WTC11 (cell line): ENCODE data around the gene MEOX2. TPM values are rescaled to one million over a fixed set of nuclear protein-coding genes. Genes with fewer than 3 reads are reported as not detected.

Experiments
- ATAC-seq: fragments of 200-7000 bp; cut with Tn5 transposase; 2 replicates; pipeline ENCODE4 v1.10.0; 2021; ENCODE audit warnings: mild to moderate bottlenecking, moderate library complexity
- CTCF ChIA-PET: fragments of 300-600 bp; sonication (Branson Sonifier 250); formaldehyde crosslinking; loops from one replicate; lab custom pipeline; 2021; ENCODE audit warnings: antibody characterized with exemption; lab: Charles Lee
- POLR2A ChIA-PET: fragments of 350-600 bp; sonication (Branson Sonifier 250); formaldehyde crosslinking; loops from one replicate; lab custom pipeline; 2021; ENCODE audit warnings: antibody characterized with exemption; lab: Charles Lee
- DNase-seq: peaks from one replicate; pipeline ENCODE4 v3.0.0; 2021; ENCODE audit warnings: low spot score
- H3K27ac Mint-ChIP-seq: 2 replicates; pipeline ENCODE4 v1.8.0; 2021; ENCODE audit warnings: mixed read lengths
- H3K27me3 Mint-ChIP-seq: 2 replicates; pipeline ENCODE4 v1.8.0; 2021; ENCODE audit warnings: low read depth, mild to moderate bottlenecking, moderate library complexity, mixed read lengths
- H3K36me3 Mint-ChIP-seq: 2 replicates; pipeline ENCODE4 v1.8.0; 2021; ENCODE audit warnings: mixed read lengths
- H3K4me1 Mint-ChIP-seq: 2 replicates; pipeline ENCODE4 v1.8.0; 2022; ENCODE audit warnings: mixed read lengths
- H3K4me3 Mint-ChIP-seq: 2 replicates; pipeline ENCODE4 v1.8.0; 2021; ENCODE audit warnings: mild to moderate bottlenecking, moderate library complexity, mixed read lengths
- H3K9me3 Mint-ChIP-seq: 2 replicates; pipeline ENCODE4 v1.8.0; 2021; ENCODE audit warnings: mixed read lengths
- ETV6 ChIP-seq: sonication (generic); formaldehyde crosslinking; IDR thresholded peaks from 2 replicates; pipeline ENCODE4 v1.8.1; 2022; ENCODE audit warnings: mild to moderate bottlenecking, missing genetic modification reagents
- FOXJ3 ChIP-seq: sonication (generic); formaldehyde crosslinking; IDR thresholded peaks from 2 replicates; pipeline ENCODE4 v1.9.0; 2021; ENCODE audit warnings: missing genetic modification reagents, mild to moderate bottlenecking, borderline replicate concordance
- FOXK1 ChIP-seq: sonication (generic); formaldehyde crosslinking; IDR thresholded peaks from 2 replicates; pipeline ENCODE4 v1.8.0; 2022; ENCODE audit warnings: mild to moderate bottlenecking, moderate library complexity, missing genetic modification reagents
- FOXP4 ChIP-seq: sonication (generic); formaldehyde crosslinking; IDR thresholded peaks from 2 replicates; pipeline ENCODE4 v1.8.0; 2022; ENCODE audit warnings: mild to moderate bottlenecking, missing genetic modification reagents
- HMGA2 ChIP-seq: fragments of 250-450 bp; sonication (Bioruptor Pico); IDR thresholded peaks from 2 replicates; pipeline ENCODE4 v1.4.0; 2021; ENCODE audit warnings: mild to moderate bottlenecking, moderate library complexity
- IRF1 ChIP-seq: sonication (generic); formaldehyde crosslinking; IDR thresholded peaks from 2 replicates; pipeline ENCODE4 v1.8.0; 2023; ENCODE audit warnings: missing genetic modification reagents
- JUN ChIP-seq: sonication (generic); formaldehyde crosslinking; IDR thresholded peaks from 2 replicates; pipeline ENCODE4 v1.8.0; 2023; ENCODE audit warnings: mild to moderate bottlenecking, missing genetic modification reagents
- MLX ChIP-seq: sonication (generic); formaldehyde crosslinking; IDR thresholded peaks from 2 replicates; pipeline ENCODE4 v1.8.1; 2023; ENCODE audit warnings: mild to moderate bottlenecking, missing genetic modification reagents, moderate library complexity
- MXD4 ChIP-seq: fragments of 250-450 bp; sonication (Bioruptor Pico); IDR thresholded peaks from 2 replicates; pipeline ENCODE4 v1.8.0; 2021; ENCODE audit warnings: mild to moderate bottlenecking, moderate library complexity, borderline replicate concordance
- NFE2L1 ChIP-seq: sonication (generic); formaldehyde crosslinking; IDR thresholded peaks from 2 replicates; pipeline ENCODE4 v1.8.1; 2023; ENCODE audit warnings: missing genetic modification reagents
- NR2C2 ChIP-seq: sonication (generic); formaldehyde crosslinking; IDR thresholded peaks from 2 replicates; pipeline ENCODE4 v1.8.0; 2022; ENCODE audit warnings: mild to moderate bottlenecking, missing genetic modification reagents
- PRRX2 ChIP-seq: fragments of 250-450 bp; sonication (Bioruptor Pico); IDR thresholded peaks from 2 replicates; pipeline ENCODE4 v1.8.0; 2021; ENCODE audit warnings: mild to moderate bottlenecking
- RELA ChIP-seq: sonication (generic); formaldehyde crosslinking; IDR thresholded peaks from 2 replicates; pipeline ENCODE4 v1.8.1; 2022; ENCODE audit warnings: missing genetic modification reagents, mild to moderate bottlenecking, borderline replicate concordance
- TEAD4 ChIP-seq: sonication (generic); formaldehyde crosslinking; IDR thresholded peaks from 2 replicates; pipeline ENCODE4 v1.8.0; 2022; ENCODE audit warnings: mild to moderate bottlenecking, missing genetic modification reagents
- USF2 ChIP-seq: sonication (generic); formaldehyde crosslinking; IDR thresholded peaks from 2 replicates; pipeline ENCODE4 v1.8.1; 2023; ENCODE audit warnings: mild to moderate bottlenecking, missing genetic modification reagents, moderate library complexity
- ZNF121 ChIP-seq: sonication (generic); formaldehyde crosslinking; IDR thresholded peaks from 2 replicates; pipeline ENCODE4 v1.8.0; 2023; ENCODE audit warnings: missing genetic modification reagents
- ZNF138 ChIP-seq: sonication (generic); formaldehyde crosslinking; conservative IDR thresholded peaks from 2 replicates; pipeline ENCODE4 v1.8.1; 2022; ENCODE audit warnings: mild to moderate bottlenecking, moderate library complexity, missing genetic modification reagents
- ZNF317 ChIP-seq: sonication (generic); formaldehyde crosslinking; IDR thresholded peaks from 2 replicates; pipeline ENCODE4 v1.8.1; 2023; ENCODE audit warnings: low read depth, mild to moderate bottlenecking, moderate library complexity, missing genetic modification reagents, borderline replicate concordance
- ZNF416 ChIP-seq: fragments of 250-450 bp; sonication (Bioruptor Pico); IDR thresholded peaks from 2 replicates; pipeline ENCODE4 v1.9.0; 2021; ENCODE audit warnings: mild to moderate bottlenecking, inconsistent platforms
- total RNA-seq: library from RNA; stranded (reverse); gene quantifications from 3 replicates; pipeline ENCODE4 v1.2.3, GENCODE V29; 2021
- TF ChIP-seq, protein P1 (sequence below): sonication (generic); formaldehyde crosslinking; IDR thresholded peaks from 2 replicates; pipeline ENCODE4 v1.8.1; 2022; ENCODE audit warnings: mild to moderate bottlenecking, moderate library complexity, missing genetic modification reagents
- TF ChIP-seq, protein P2 (sequence below): sonication (generic); formaldehyde crosslinking; IDR thresholded peaks from 2 replicates; pipeline ENCODE4 v1.8.1; 2023; ENCODE audit warnings: mild to moderate bottlenecking, missing genetic modification reagents
- TF ChIP-seq, protein P3 (sequence below): fragments of 250-450 bp; sonication (Bioruptor Pico); IDR thresholded peaks from 2 replicates; pipeline ENCODE4 v1.8.0; 2021; ENCODE audit warnings: mild to moderate bottlenecking
- TF ChIP-seq, protein P4 (sequence below): sonication (generic); formaldehyde crosslinking; IDR thresholded peaks from 2 replicates; pipeline ENCODE4 v1.8.0; 2022; ENCODE audit warnings: mild to moderate bottlenecking, missing genetic modification reagents

The MEOX2 gene
- total RNA-seq, 1 experiment from 2014 or later: 0.07 TPM

GRCh38 chr7:15682111-15682510 lies 4.4 kb downstream of the MEOX2 start (continued):
- TF ChIP-seq, protein P1, sequence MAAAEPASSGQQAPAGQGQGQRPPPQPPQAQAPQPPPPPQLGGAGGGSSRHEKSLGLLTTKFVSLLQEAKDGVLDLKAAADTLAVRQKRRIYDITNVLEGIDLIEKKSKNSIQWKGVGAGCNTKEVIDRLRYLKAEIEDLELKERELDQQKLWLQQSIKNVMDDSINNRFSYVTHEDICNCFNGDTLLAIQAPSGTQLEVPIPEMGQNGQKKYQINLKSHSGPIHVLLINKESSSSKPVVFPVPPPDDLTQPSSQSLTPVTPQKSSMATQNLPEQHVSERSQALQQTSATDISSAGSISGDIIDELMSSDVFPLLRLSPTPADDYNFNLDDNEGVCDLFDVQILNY: no peak
- TF ChIP-seq, all 79 proteins: peak for 0

DNA sequence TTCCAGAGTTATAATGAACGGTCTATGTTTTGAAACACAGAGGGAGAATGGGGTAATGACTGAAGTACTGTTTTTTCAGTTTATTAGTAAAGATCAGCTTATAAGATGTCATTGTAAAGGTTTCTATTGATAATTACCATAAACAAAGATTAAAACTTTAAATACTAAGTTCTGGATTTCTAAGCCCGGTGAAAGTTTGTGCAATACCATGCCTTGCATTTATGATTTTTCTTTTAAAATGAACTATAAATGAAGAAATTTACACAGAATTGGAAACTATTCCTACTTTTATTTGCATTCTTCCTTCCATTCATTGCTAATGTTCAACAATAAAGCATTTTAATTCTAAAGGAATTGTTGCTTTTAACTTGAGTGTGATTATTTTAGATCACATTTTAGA lies 4.9 kb downstream of the MEOX2 start:
- ChIA-PET POLR2A (no interaction called here), CTCF (no interaction called here)
- no peak overlapping the region for H3K27ac Mint-ChIP-seq
- no peak for DNase-seq
- ATAC-seq: no peak
- TF ChIP-seq ZNF317 (CRISPR knock-in tag) (no peak), FOXK1 (CRISPR knock-in tag) (no peak), RELA (CRISPR knock-in tag) (no peak), ZNF416 (no peak), ZNF121 (CRISPR knock-in tag) (no peak), NFE2L1 (no peak), ZNF138 (CRISPR knock-in tag) (no peak), MLX (CRISPR knock-in tag) (no peak), IRF1 (CRISPR knock-in tag) (no peak), HMGA2 (CRISPR knock-in tag) (no peak), MXD4 (CRISPR knock-in tag) (no peak), FOXP4 (no peak), ETV6 (no peak), TEAD4 (no peak), NR2C2 (CRISPR knock-in tag) (no peak)
- TF ChIP-seq, protein P2, sequence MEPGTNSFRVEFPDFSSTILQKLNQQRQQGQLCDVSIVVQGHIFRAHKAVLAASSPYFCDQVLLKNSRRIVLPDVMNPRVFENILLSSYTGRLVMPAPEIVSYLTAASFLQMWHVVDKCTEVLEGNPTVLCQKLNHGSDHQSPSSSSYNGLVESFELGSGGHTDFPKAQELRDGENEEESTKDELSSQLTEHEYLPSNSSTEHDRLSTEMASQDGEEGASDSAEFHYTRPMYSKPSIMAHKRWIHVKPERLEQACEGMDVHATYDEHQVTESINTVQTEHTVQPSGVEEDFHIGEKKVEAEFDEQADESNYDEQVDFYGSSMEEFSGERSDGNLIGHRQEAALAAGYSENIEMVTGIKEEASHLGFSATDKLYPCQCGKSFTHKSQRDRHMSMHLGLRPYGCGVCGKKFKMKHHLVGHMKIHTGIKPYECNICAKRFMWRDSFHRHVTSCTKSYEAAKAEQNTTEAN (CRISPR knock-in tag): no peak
- TF ChIP-seq, protein P3, sequence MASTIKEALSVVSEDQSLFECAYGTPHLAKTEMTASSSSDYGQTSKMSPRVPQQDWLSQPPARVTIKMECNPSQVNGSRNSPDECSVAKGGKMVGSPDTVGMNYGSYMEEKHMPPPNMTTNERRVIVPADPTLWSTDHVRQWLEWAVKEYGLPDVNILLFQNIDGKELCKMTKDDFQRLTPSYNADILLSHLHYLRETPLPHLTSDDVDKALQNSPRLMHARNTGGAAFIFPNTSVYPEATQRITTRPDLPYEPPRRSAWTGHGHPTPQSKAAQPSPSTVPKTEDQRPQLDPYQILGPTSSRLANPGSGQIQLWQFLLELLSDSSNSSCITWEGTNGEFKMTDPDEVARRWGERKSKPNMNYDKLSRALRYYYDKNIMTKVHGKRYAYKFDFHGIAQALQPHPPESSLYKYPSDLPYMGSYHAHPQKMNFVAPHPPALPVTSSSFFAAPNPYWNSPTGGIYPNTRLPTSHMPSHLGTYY (CRISPR knock-in tag): no peak
- peaks cover 28% of the 10 kb centered on the region for H3K27me3 Mint-ChIP-seq
- H3K4me1 Mint-ChIP-seq: peaks cover 16% of the 10 kb centered on the region
- H3K4me3 Mint-ChIP-seq: no peak overlapping the region
- no peaks in the 10 kb centered on the region for H3K36me3 Mint-ChIP-seq
- H3K9me3 Mint-ChIP-seq: no peaks in the 10 kb centered on the region

DNA sequence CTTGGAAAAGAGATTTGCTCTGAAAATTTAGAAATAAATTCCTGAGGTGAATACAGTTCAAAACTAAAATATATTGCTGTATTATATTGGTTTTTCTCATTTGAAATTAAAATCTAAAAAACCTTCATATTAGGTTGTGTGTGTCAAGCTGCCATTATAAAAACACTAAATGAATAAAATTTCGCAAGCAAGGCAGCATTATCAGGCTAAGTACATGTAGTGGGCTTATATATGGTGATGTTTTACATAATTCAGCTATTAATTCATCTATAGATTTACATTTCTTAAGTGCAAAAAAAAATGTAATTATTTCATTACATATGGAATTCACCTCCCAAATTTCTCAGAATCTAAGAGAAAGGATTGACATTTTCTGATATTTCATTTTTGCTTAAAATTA lies 5.3 kb downstream of the MEOX2 start:
- H3K9me3 Mint-ChIP-seq: no peaks in the 10 kb centered on the region
- no peak overlapping the region for H3K27ac Mint-ChIP-seq
- no peak for DNase-seq
- peaks cover 12% of the 10 kb centered on the region for H3K4me1 Mint-ChIP-seq
- H3K4me3 Mint-ChIP-seq: no peak overlapping the region
- H3K36me3 Mint-ChIP-seq: no peaks in the 10 kb centered on the region
- H3K27me3 Mint-ChIP-seq: peaks cover 23% of the 10 kb centered on the region
- ChIA-PET POLR2A (no interaction called here), CTCF (no interaction called here)
- no peak for ATAC-seq
- TF ChIP-seq PRRX2 (CRISPR knock-in tag) (no peak), USF2 (CRISPR knock-in tag) (no peak), TEAD4 (no peak), FOXJ3 (CRISPR knock-in tag) (no peak), JUN (no peak)
- TF ChIP-seq, protein P1: no peak
- TF ChIP-seq, protein P4, sequence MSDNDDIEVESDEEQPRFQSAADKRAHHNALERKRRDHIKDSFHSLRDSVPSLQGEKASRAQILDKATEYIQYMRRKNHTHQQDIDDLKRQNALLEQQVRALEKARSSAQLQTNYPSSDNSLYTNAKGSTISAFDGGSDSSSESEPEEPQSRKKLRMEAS (CRISPR knock-in tag): no peak
- TF ChIP-seq, protein P3 (CRISPR knock-in tag): no peak
